ENCODE measurements around the gene SCIN.

DNA sequence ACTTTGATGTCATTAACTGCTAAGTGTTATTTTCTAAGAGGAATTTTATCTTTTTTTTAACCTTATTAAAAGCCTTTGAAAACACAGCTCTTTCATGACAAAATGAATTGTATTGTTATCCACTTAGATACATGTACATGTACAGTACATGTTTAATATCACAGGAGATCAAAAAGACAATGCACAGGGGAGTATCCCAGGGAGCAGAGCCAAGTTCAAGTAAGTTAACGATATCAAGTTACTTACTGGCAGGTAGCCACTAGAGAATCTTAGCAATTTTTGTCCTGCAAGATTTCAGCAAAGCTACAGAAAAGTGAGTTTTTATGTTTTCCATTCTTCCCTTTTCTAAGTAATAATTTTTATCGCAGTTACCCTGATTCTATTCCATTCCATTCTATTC lies 83.0 kb downstream of the SCIN start:
- TF ChIP-seq, protein P1, sequence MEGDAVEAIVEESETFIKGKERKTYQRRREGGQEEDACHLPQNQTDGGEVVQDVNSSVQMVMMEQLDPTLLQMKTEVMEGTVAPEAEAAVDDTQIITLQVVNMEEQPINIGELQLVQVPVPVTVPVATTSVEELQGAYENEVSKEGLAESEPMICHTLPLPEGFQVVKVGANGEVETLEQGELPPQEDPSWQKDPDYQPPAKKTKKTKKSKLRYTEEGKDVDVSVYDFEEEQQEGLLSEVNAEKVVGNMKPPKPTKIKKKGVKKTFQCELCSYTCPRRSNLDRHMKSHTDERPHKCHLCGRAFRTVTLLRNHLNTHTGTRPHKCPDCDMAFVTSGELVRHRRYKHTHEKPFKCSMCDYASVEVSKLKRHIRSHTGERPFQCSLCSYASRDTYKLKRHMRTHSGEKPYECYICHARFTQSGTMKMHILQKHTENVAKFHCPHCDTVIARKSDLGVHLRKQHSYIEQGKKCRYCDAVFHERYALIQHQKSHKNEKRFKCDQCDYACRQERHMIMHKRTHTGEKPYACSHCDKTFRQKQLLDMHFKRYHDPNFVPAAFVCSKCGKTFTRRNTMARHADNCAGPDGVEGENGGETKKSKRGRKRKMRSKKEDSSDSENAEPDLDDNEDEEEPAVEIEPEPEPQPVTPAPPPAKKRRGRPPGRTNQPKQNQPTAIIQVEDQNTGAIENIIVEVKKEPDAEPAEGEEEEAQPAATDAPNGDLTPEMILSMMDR (IDR thresholded peaks at IDR 0.05) = no peak
- no peak for TF ChIP-seq POLR2A (IDR thresholded peaks at IDR 0.05)

Data from sigmoid colon (tissue), 3 donors.